Urinary bladder (tissue), 4 donors: ENCODE measurements around the gene C6orf89. TPM values are rescaled to one million over a fixed set of nuclear protein-coding genes. Genes with fewer than 3 reads are reported as not detected.
A peak's percentile ranks its signal among the peaks of the same experiment; 100 is the strongest.
"Not testable (repeated sequence)": the region's sequence is repeated elsewhere in the genome, so short reads cannot be mapped to it uniquely, and the experiment has no call there.

Source experiments
- DNase-seq: peaks from one replicate; pipeline ENCODE4 v3.0.0-alpha.2; 2015; ENCODE audit errors: extremely low spot score
- H3K27ac ChIP-seq: one replicate; pipeline ENCODE4 v1.5.1; 2013; ENCODE audit warnings: low read depth, mild to moderate bottlenecking, moderate library complexity
- H3K36me3 ChIP-seq: one replicate; pipeline ENCODE4 v1.6.1; 2013; ENCODE audit warnings: mild to moderate bottlenecking, moderate library complexity; ENCODE audit not compliant: insufficient read depth
- H3K4me1 ChIP-seq: one replicate; pipeline ENCODE4 v1.6.1; 2013; ENCODE audit warnings: mild to moderate bottlenecking, moderate library complexity; ENCODE audit not compliant: insufficient read depth
- H3K4me3 ChIP-seq: one replicate; pipeline ENCODE4 v1.5.1; 2013; ENCODE audit warnings: low read depth, low read length
- WGBS: extraction: QIAGEN DNeasy Blood & Tissue Kit; methylation state at CpG from one replicate; pipeline ENCODE4 v1.1.7; 2013; 5-methylcytosine and 5-hydroxymethylcytosine counted together
- polyA plus RNA-seq: library from polyadenylated mRNA; stranded (reverse); fragments of 200-250 nt; gene quantifications from one replicate; pipeline ENCODE4 v1.2.3, GENCODE V29; 2013
- total RNA-seq: library from RNA; depleted of rRNA; stranded (reverse); fragments of >200 nt; gene quantifications from one replicate; pipeline ENCODE4 v1.2.3, GENCODE V29; 2014
- donor health status: healthy with polysubstance abuse.
- donor health status: healthy.

The C6orf89 gene
- total and polyA plus RNA-seq, 2 donors: 41.3 to 42.2 TPM

DNA sequence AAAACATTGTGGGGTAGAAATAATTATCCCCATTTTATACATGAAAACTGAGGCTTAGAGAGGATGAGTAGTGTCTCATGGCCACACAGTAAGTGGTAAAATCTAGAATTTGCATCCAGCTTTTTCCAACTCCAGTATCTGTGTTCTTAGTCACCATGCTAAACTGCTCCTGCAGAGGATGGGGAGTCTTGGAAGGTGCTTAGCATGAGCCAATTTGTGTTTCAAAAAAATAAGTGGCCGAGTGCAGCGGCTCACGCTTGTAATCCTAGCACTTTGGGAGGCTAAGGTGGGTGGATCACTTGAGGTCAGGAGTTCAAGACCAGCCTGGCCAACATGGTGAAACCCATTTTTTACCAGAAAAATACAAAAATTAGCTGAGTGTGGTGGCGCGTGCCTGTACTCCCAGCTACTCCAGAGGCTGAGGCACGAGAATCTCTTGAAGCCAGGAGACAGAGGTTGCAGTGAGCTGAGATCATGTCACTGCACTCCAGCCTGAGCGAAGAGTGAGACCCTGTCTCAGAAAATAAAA is 2.4 kb downstream of the C6orf89 start:
- Histone ChIP-seq H3K4me3 (no peak overlapping the region), H3K27ac (no peak overlapping the region), H3K4me1 (no peaks in the 10 kb centered on the region), H3K36me3 (no peaks in the 10 kb centered on the region)
- WGBS: 88% methylated on average over 7 of the region's 7 CpGs
- DNase-seq: no peak

DNA sequence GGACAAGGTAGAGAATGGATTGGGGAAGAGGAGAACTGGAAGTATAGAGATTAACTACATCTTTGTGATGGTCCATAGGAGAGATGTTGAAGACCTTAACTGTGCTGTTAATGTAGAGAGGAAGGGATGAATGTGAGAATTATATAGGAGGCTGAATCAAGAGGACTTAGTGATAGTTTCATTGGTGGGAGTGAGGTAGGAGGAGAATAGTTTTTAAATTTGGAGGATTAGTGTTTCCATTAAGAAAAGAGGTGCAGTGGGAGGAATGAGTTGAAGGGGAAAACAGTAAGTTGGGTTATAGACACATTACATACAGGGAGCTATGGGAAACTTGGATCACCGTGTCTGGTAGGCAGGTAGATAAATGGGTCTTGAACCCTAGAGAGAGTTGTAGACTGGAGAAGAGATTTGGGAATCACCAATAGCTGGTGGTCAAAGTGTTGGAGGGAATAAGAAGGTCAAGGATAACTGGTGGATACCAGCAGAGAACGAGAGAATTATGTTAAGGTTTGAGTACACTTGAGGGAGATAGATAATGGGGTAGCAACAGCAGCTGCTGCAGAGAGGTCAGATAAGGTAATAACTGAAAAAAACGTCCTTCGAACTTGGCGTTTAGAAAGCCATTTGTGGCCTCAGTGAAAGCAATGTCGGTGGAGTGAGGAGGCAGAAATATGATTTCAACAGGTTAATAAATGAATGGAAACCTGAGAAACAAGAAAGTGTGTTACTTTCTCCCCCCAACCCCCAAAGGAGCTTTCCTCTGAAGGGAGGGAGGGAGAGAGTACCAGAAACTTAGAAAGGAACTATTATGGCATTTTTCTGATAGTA is 3.1 kb downstream of the C6orf89 start:
- peak overlapping the region; percentile 10 for H3K27ac ChIP-seq
- H3K4me1 ChIP-seq: no peaks in the 10 kb centered on the region
- H3K4me3 ChIP-seq: no peak overlapping the region
- no peak for DNase-seq
- H3K36me3 ChIP-seq: no peaks in the 10 kb centered on the region
- 53% methylated on average over 6 of the region's 6 CpGs for WGBS

DNA sequence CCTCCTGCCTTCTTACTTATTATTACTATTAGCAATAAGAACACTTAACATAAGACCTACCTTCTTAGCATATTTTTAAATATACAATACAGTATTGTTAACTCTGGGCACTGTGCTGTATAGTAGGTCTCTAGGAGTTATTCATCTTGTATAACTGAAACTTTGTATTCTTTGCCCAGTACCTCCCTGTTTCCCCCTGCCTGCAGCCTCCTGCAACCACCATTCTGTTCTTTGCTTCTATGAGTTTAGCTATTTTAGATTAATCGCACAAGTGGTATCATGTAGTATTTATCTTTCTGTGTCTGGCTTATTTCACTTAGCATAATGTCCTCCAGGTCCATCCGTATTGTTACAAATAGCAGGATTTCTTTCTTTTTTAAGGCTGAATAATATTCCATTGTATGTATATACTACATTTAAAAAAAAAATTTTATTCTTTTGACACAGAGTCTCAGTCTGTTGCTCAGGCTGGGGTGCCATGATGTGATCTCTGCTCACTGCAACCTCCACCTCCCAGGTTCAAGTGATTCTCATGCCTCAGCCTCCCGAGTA is 4.4 kb downstream of the C6orf89 start:
- 91% methylated on average over 3 of the region's 3 CpGs for WGBS
- Histone ChIP-seq H3K4me1 (no peaks in the 10 kb centered on the region), H3K36me3 (peaks cover 4% of the 10 kb centered on the region), H3K4me3 (no peak overlapping the region), H3K27ac (no peak overlapping the region)
- DNase-seq: no peak

DNA sequence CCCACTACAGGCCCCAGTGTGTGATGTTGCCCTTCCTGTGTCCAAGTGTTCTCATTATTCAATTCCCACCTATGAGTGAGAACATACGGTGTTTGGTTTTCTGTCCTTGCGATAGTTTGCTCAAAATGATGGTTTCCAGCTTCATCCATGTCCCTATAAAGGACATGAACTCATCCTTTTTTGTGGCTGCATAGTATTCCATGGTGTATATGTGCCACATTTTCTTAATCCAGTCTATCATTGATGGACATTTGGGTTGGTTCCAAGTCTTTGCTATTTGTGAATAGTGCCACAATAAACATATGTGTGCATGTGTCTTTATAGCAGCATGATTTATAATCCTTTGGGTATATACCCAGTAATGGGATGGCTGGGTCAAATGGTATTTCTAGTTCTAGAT is 5.4 kb downstream of the C6orf89 start:
- not testable (repeated sequence) for H3K4me3 ChIP-seq, H3K27ac ChIP-seq, H3K36me3 ChIP-seq, DNase-seq, H3K4me1 ChIP-seq
- 95% methylated on average over 2 of the region's 2 CpGs for WGBS

DNA sequence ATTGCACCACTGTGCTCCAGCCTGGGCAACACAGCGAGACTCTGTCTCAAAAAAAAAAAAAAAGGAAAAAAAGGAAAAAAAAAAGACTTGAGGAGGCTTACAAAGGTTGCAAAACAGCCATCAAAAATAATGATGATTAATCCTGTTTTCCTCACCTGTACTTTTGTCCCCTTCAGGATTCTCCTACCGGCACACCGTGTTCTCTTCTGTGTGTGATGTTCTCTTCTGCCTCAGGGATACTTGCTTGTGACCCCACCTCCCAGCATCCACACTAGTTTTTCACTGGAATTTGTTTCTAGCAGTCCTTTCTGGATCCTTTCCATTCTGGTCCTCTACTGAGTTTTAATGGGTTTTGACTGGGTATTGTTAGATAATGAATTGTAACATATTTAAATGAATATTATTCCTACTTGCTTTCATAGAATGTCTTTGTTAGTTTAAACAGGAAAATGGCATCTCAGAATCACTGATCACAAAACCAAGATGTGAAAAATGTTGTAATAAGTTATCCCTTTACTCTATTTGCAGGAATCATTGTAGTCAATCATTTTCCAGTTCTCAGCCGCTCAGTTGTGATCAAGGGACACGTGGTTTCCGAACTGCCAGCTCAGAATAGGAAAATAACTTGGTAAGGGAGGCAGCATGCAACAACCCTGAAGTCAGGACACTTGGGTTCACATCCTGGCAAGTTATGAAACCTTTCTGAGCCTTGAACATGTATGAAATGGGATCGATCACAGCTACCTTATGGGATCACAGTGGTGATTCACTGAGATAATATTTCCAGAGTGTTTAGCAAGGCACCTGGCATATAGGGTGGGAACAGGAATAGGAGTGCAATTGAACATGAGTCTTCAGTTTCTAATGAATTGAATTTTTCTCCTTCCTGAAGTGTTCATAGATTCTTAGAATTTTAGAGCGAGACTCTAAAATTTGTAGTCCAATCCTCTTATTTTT is 8.5 kb downstream of the C6orf89 start:
- H3K27ac ChIP-seq: no peak overlapping the region
- no peak for DNase-seq
- H3K4me1 ChIP-seq: no peaks in the 10 kb centered on the region
- no peak overlapping the region for H3K4me3 ChIP-seq
- WGBS: 94% methylated on average over 8 of the region's 8 CpGs
- peaks cover 4% of the 10 kb centered on the region for H3K36me3 ChIP-seq

DNA sequence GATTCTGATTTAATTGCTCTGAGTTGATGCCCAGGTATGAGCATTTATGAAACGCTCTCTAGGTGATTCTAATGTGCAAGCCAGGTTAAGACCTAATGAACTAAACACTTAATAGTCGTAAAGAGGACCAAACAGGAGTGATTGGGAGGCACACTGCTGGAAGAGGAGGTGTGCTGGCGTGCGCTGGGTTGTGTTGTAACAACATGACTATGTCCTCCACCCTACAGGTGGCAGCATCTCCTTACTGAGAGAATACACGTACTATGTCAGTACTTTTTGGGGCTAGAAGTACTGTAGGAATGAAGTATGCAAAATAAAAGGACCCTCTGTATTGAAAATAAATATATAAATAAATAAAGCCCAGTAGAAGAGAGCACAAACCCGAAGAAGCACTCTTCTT is 11.9 kb downstream of the C6orf89 start:
- DNase-seq: no peak
- H3K4me3 ChIP-seq: no peak overlapping the region
- no peak overlapping the region for H3K27ac ChIP-seq
- H3K4me1 ChIP-seq: no peaks in the 10 kb centered on the region
- peaks cover 4% of the 10 kb centered on the region for H3K36me3 ChIP-seq
- WGBS: 83% methylated on average over 6 of the region's 6 CpGs

DNA sequence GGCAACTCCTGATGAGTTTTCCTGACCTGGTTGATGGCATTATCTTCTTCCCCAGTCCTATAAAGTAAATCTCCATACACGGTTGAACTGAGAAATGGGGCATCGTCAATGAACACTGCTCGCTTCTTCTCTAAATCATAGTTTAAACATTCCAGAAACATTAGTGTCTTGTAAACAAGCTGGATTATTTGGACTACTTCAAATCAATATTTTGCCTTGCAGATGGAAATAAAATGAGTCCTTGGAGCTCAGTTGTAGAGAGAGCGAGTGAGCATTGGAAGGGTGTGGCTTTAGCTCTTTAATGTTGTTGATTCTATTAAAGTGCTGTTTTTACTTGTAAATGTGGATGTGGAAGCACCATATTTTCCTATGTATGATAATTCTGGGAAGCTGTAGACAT is 18.4 kb downstream of the C6orf89 start:
- Histone ChIP-seq H3K4me3 (no peak overlapping the region), H3K27ac (peak overlapping the region; percentile 29), H3K4me1 (peaks cover 2% of the 10 kb centered on the region), H3K36me3 (peaks cover 3% of the 10 kb centered on the region)
- WGBS: 48% methylated on average over 4 of the region's 4 CpGs
- DNase-seq: no peak

DNA sequence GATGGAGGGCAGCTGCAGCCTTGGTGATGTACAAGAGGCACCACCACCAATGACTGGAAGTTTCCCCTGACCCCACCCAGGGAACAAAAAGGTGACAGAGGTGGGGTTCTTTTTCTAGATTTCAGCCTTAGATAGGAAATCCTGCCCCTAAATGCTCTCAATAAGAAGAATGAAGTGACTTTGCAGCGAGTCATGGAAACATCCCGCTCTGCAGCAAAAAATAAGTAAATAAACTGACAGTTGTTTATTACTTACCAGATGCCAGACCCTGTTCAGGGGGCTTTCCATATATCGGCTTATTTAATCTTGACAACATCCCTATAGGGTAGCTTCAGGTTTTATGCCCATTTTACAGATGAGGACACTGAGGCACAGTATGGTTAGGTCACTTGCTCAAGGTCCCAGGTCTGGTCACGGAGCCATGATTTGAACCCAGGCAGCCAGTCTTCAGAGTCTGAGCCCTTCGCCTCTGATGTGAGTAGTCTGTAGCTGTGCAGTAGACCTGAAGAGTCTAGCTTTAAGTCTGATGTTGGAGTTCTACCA is 19.2 kb downstream of the C6orf89 start:
- no peak for DNase-seq
- WGBS: 82% methylated on average over 5 of the region's 5 CpGs
- no peak overlapping the region for H3K27ac ChIP-seq
- peaks cover 2% of the 10 kb centered on the region for H3K4me1 ChIP-seq
- H3K4me3 ChIP-seq: no peak overlapping the region
- peaks cover 3% of the 10 kb centered on the region for H3K36me3 ChIP-seq

DNA sequence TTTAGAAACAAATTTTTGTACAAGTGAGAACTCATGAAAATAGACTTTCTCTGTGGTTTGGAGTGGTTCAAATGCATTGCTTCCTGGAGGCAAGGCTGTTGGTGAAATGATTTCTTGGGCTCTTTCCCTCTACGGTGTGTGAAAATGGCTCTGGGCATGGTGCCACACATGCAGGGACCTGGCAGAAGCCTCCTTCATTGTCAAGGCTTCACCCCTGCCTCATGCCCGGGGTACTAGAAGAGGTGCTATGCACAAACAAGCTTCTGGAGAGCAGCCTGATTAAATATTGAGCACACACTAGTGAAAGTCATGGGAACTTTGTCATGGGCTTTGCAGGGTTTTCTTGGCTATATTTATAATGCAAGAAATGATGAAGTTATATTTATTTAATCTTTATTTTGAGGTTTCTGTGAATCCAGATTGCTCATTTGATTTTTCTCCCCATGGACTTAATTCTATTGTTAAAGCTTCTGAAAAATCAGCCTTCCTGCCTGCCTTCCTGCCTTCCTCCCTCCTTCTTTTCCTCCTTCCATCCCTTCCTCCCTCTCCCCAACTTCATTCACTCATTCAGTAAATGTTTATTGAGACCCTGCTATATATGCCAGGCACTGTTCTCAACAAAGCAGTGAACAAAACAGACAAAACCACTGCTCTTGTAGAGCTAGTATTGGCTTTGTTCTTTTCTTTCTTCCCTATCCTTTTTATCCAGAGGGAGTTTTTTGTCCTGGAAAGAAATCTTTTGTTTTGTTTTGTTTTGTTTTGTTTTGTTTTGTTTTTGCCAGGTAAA is 21.0 kb downstream of the C6orf89 start:
- Histone ChIP-seq H3K36me3 (peaks cover 3% of the 10 kb centered on the region), H3K27ac (no peak overlapping the region)
- 32% methylated on average over 2 of the region's 2 CpGs for WGBS

DNA sequence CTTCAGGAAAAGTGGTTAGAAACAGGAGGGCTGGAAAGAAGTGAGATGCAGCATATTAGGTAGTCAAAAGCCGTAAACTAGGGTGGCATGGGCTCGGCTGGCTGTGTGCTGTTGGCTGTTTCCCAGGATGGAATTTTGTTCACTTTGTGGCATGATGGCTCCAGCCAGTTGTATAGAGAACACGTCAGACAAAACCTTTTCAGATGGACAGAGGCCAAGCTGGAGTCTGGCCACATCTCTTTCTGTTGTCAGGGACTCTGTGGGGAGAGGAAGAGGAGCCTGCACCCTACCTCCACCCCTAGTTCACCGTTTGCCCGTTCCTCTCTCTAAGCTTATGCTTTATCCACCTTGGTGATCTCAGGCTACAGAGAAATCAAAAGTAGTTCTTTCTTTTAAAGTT is 22.0 kb downstream of the C6orf89 start:
- Histone ChIP-seq H3K4me1 (peaks cover 2% of the 10 kb centered on the region), H3K4me3 (no peak overlapping the region), H3K27ac (no peak overlapping the region), H3K36me3 (peaks cover 3% of the 10 kb centered on the region)
- no peak for DNase-seq
- 39% methylated on average over 5 of the region's 5 CpGs for WGBS

More for the DNA sequence above, 21.0 kb downstream of the C6orf89 start:
- no peak for DNase-seq
- Histone ChIP-seq H3K4me1 (peaks cover 2% of the 10 kb centered on the region), H3K4me3 (no peak overlapping the region)

DNA sequence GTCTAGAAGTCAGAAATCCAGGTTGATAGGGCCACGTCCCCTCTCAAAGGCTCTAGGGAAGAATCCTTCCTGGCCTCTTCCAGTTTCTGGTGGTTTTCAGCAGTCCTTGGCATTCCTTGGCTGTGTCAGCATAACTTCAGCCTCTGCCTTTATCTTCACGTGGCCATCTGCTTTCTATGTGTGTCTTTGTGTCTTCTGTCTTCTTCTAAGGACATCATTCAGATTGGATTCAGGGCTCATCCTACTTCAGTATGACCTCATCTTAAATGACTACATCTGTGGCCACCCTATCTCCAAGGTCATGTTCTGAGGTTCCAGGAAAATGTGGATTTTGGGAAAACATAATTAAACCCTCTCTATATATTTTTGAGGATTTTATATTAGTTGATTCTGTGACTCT is 23.0 kb downstream of the C6orf89 start:
- H3K36me3 ChIP-seq: peaks cover 3% of the 10 kb centered on the region
- WGBS: 44% methylated on average over 2 of the region's 2 CpGs
- DNase-seq: no peak
- peaks cover 5% of the 10 kb centered on the region for H3K4me1 ChIP-seq
- no peak overlapping the region for H3K27ac ChIP-seq
- no peak overlapping the region for H3K4me3 ChIP-seq

DNA sequence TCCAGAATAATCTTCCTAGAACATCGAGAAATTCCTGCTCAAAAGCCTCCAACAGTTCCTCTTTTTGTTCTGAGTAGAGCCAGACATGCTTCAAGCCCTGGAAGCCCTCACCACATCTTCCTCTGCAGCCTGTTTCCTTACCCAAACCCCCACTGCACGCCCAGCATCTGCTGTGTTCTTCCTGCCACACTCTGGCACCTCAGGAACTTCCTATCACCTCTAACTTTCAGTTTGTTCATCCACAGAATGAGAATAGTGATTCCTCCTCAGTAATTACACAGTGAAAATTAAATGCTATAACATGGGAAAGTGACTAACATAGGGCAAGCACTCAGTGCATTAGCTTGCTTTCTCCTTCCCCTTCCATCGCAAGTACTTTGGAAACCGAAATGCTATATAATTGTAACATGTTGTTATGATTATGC is 26.3 kb downstream of the C6orf89 start:
- Histone ChIP-seq H3K4me3 (no peak overlapping the region), H3K36me3 (no peaks in the 10 kb centered on the region), H3K4me1 (peaks cover 5% of the 10 kb centered on the region), H3K27ac (no peak overlapping the region)
- 72% methylated on average over 4 of the region's 4 CpGs for WGBS
- DNase-seq: no peak
